COLO829 (cell line): ENCODE measurements around the gene KCNK4.
"Not testable (repeated sequence)": the region's sequence is repeated elsewhere in the genome, so short reads cannot be mapped to it uniquely, and the experiment has no call there.

Source experiments
- DNase-seq: peaks from one replicate; pipeline ENCODE4 v3.0.0; 2012; ENCODE audit warnings: low spot score

Gene KCNK4

GRCh38 chr11:64307795-64308194 is 16.7 kb downstream of the KCNK4 start:
- not testable (repeated sequence) for DNase-seq

GRCh38 chr11:64312947-64313346 is 21.8 kb downstream of the KCNK4 start:
- DNase-seq, result no peak

GRCh38 chr11:64313491-64314145 is 22.5 kb downstream of the KCNK4 start:
- DNase-seq, result no peak

GRCh38 chr11:64314146-64314804 is 23.2 kb downstream of the KCNK4 start:
- no peak for DNase-seq

GRCh38 chr11:64314805-64315561 is 23.9 kb downstream of the KCNK4 start:
- DNase-seq, result no peak

GRCh38 chr11:64315667-64316526 is 24.8 kb downstream of the KCNK4 start:
- DNase-seq, result not testable (repeated sequence)

GRCh38 chr11:64316672-64317324 is 25.7 kb downstream of the KCNK4 start:
- no peak for DNase-seq

- DNase-seq, result peak; percentile 88
These were observed 26.3 kb downstream of the KCNK4 start, which contains the start of gene TRMT112 for GRCh38 chr11:64317325-64317960. Gene TRMT112, minus strand, starts transcription at chr11:64317559. Its CDS starts 33 bp downstream, at chr11:64317526.

GRCh38 chr11:64317961-64318765 is 27.1 kb downstream of the KCNK4 start, which contains the start of gene PRDX5:
Gene PRDX5, plus strand, starts transcription at chr11:64318121. Its CDS starts 95 bp downstream, at chr11:64318216.
- peak; percentile 95 for DNase-seq

GRCh38 chr11:64318766-64319761 is 28.0 kb downstream of the KCNK4 start:
- DNase-seq, result no peak

- no peak for DNase-seq
These were observed 29.5 kb downstream of the KCNK4 start for GRCh38 chr11:64320556-64320955.

- no peak for DNase-seq
These were observed 29.9 kb downstream of the KCNK4 start for GRCh38 chr11:64321026-64321425.

- DNase-seq, result no peak
These were observed 30.4 kb downstream of the KCNK4 start for GRCh38 chr11:64321533-64321932.

- DNase-seq, result no peak
These were observed 31.8 kb downstream of the KCNK4 start for GRCh38 chr11:64322925-64323260.

- no peak for DNase-seq
These were observed 32.3 kb downstream of the KCNK4 start for GRCh38 chr11:64323373-64323772.

- not testable (repeated sequence) for DNase-seq
These were observed 32.9 kb downstream of the KCNK4 start for GRCh38 chr11:64323984-64324383.

GRCh38 chr11:64324692-64325469 is 33.8 kb downstream of the KCNK4 start:
- no peak for DNase-seq

- no peak for DNase-seq
These were observed 36.3 kb downstream of the KCNK4 start for GRCh38 chr11:64327375-64327774.
